GM20431 (cell line): ENCODE results near the gene CRABP1.

ENCODE experiments used
- in situ Hi-C: fragments of 300-500 bp; cut with MseI, MboI; formaldehyde crosslinking; loops from one replicate; pipeline ENCODE4 v1.15.0; 2020; ENCODE audit warnings: low sequenced_read_pairs; ENCODE audit not compliant: unreplicated experiment

The CRABP1 gene

GRCh38 chr15:78340231-78341056 lies at the start of gene CRABP1:
Gene CRABP1 (plus strand): TSS chr15:78340353. CDS start chr15:78340429, 76 bp downstream.
- in situ Hi-C loops: no loop called here

GRCh38 chr15:78291052-78291451 lies 49.1 kb upstream of the CRABP1 start:
- in situ Hi-C loops: no loop called here

GRCh38 chr15:78291698-78292097 lies 48.5 kb upstream of the CRABP1 start:
- in situ Hi-C loops: no loop called here

- in situ Hi-C loops: no loop called here
These were observed 47.9 kb upstream of the CRABP1 start for GRCh38 chr15:78292219-78292618.

GRCh38 chr15:78299101-78299930 lies 40.8 kb upstream of the CRABP1 start, which contains the start of gene SKIC8:
Gene SKIC8 (minus strand): TSS chr15:78299609. CDS start chr15:78295686, 3,923 bp downstream.
- in situ Hi-C loops: no loop called here

- in situ Hi-C loops: loop anchor here (25.0 kb wide), 1 partner anchor 411 kb away; no protein-coding TSS in a partner anchor
These were observed 38.8 kb upstream of the CRABP1 start for GRCh38 chr15:78301326-78301725.

- in situ Hi-C loops: loop anchor here (25.0 kb wide), 1 partner anchor 410 kb away; no protein-coding TSS in a partner anchor
These were observed 38.3 kb upstream of the CRABP1 start for GRCh38 chr15:78301828-78302227.

- in situ Hi-C loops: loop anchor here (25.0 kb wide), 1 partner anchor 410 kb away; no protein-coding TSS in a partner anchor
These were observed 37.4 kb upstream of the CRABP1 start for GRCh38 chr15:78302579-78303312.

- in situ Hi-C loops: loop anchor here (25.0 kb wide), 1 partner anchor 408 kb away; no protein-coding TSS in a partner anchor
These were observed 35.7 kb upstream of the CRABP1 start for GRCh38 chr15:78304216-78305066.

- in situ Hi-C loops: loop anchor here (25.0 kb wide), 1 partner anchor 406 kb away; no protein-coding TSS in a partner anchor
These were observed 33.9 kb upstream of the CRABP1 start for GRCh38 chr15:78306176-78306774.

GRCh38 chr15:78307976-78308375 lies 32.2 kb upstream of the CRABP1 start:
- in situ Hi-C loops: loop anchor here (25.0 kb wide), 1 partner anchor 404 kb away; no protein-coding TSS in a partner anchor

GRCh38 chr15:78308422-78309032 lies 31.6 kb upstream of the CRABP1 start:
- in situ Hi-C loops: loop anchor here (25.0 kb wide), 1 partner anchor 404 kb away; no protein-coding TSS in a partner anchor

GRCh38 chr15:78311292-78311691 lies 28.9 kb upstream of the CRABP1 start:
- in situ Hi-C loops: loop anchor here (10.0 to 25.0 kb wide), 2 partner anchors 104 to 401 kb away; no protein-coding TSS in a partner anchor

GRCh38 chr15:78312536-78312935 lies 27.6 kb upstream of the CRABP1 start:
- in situ Hi-C loops: loop anchor here (10.0 to 25.0 kb wide), 2 partner anchors 102 to 400 kb away; no protein-coding TSS in a partner anchor

- in situ Hi-C loops: loop anchor here (10.0 to 25.0 kb wide), 2 partner anchors 102 to 399 kb away; no protein-coding TSS in a partner anchor
These were observed 27.2 kb upstream of the CRABP1 start for GRCh38 chr15:78312957-78313356.

GRCh38 chr15:78313383-78313782 lies 26.8 kb upstream of the CRABP1 start:
- in situ Hi-C loops: loop anchor here (10.0 to 25.0 kb wide), 2 partner anchors 101 to 399 kb away; no protein-coding TSS in a partner anchor

- in situ Hi-C loops: loop anchor here (10.0 to 25.0 kb wide), 2 partner anchors 101 to 398 kb away; no protein-coding TSS in a partner anchor
These were observed 26.0 kb upstream of the CRABP1 start for GRCh38 chr15:78314181-78314581.
